Measurements from ENCODE around the gene VWA1. TPM values are rescaled to one million over a fixed set of nuclear protein-coding genes. Genes with fewer than 3 reads are reported as not detected.
"Not testable (repeated sequence)": the region's sequence is repeated elsewhere in the genome, so short reads cannot be mapped to it uniquely, and the experiment has no call there.

Gene VWA1
- total RNA-seq, 1 donor: 4.8 TPM

GRCh38 chr1:1454286-1455056 lies 19.0 kb downstream of the VWA1 start:
- not testable (repeated sequence) for DNase-seq (ENCODE audit: low read depth in 2 of 3, low spot score in 2 of 3)

DNA sequence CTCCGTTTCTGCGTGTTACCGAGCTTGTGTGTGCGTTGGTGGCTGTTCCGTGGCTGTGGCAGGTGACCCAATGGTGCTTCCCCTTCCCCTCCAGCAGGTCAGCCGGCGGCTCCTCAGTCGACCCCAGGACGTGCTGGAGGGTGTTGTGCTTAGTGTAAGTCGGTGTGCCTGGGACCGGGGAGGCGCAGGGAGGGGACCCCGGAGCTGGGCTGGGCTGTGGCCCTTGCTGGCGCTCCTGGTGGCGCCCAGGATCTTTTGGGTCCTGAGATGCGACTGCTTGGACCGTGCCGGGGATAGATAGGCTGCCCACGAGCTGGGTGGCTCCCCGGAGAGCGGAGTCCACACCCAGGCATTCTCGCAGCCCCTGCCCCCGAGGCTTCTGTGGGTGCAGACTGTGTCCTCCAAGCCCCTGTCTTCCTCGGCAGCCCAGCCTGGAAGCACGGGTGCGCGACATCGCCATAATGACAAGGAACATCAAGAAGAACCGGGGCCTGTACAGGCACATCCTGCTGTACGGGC lies 19.9 kb downstream of the VWA1 start:
- DNase-seq (ENCODE audit: low read depth in 2 of 3, low spot score in 2 of 3): no peak

GRCh38 chr1:1455934-1456333 lies 20.4 kb downstream of the VWA1 start:
- DNase-seq (ENCODE audit: low read depth in 2 of 3, low spot score in 2 of 3): not testable (repeated sequence)

DNA sequence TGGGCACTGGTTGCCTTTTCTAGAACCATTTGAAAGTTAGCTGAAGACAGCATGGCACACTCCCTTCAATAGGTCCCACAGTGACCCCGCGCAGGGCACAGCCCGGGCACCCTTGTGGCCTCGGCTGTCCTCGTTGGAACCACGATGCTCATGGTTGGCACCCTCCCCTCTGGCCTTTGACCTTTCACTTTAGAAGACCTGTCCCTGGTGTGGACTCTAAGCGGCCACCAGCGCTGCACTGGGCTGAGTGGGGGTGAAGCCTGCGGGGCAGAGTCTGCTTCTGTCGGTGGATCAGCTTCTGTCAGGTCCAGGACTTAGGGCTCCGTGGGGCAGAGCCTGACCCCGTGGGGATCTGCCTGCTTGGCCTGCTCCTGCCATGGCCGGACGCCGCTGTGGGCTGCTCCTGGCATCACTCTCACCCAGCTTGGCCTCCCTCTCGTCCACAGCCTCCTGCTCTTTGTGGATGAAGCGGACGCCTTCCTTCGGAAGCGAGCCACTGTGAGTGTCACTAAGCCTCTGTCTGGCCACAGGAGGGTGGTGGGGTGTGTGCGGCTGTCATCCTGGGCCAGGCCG lies 21.3 kb downstream of the VWA1 start:
- not testable (repeated sequence) for DNase-seq (ENCODE audit: low read depth in 2 of 3, low spot score in 2 of 3)

GRCh38 chr1:1459156-1459555 lies 23.7 kb downstream of the VWA1 start:
- not testable (repeated sequence) for DNase-seq (ENCODE audit: low read depth in 2 of 3, low spot score in 2 of 3)

DNA sequence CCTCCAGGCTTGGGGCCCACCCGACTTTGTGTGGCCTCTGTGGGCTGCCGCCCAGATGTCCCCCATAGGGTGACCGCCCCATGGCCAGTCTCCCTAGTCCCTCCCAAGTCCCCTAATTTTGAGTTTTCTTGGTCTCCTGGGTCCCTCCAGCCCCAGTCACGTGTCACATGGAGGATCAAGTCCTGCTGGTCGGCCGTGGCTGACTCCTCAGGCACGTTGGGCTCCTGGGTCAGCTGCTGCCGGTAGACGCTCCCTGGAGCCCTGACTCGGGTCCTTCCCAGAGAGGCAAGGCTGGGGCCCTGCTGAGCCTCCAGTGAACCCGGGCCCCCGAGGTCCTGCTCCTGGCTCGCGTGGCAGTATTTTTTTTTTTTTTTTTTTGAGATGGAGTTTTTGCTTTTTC lies 24.2 kb downstream of the VWA1 start:
- DNase-seq (ENCODE audit: low read depth in 2 of 3, low spot score in 2 of 3): not testable (repeated sequence)

- peak in 1 of 3 donors; percentile 16 for DNase-seq (ENCODE audit: low read depth in 2 of 3, low spot score in 2 of 3)
Observed at GRCh38 chr1:1460540-1461130, 25.1 kb downstream of the VWA1 start.

DNA sequence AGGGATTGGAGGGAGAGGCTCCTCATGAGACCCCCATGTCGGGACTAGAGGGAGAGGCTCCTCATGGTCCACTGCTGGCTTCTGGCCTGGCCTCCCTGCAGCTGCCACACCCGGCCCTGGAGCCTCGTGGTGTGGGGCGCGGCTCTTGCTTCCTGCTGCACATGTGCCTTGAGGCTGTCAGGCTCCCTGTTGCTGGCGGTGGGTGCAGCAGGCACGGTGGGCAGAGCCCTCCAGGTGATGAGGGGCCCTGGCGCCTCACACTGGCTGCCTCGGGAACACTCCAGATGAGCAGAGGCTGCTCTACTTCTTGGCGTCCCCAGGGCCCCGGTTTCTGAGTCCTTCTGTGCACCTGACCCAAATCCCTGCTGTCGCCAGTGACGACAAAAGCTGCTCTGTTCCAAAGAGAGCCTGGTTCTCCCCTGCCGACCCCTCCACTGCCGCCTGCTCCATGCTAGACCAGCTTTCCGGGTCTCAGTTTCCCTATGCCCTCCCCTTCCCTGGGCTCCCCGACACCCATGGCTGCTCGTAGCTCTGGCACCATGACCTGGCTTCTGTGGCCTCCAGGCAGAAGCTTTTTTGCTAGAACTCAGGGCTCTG lies 26.3 kb downstream of the VWA1 start:
- DNase-seq (ENCODE audit: low read depth in 2 of 3, low spot score in 2 of 3): peak in 1 of 3 donors; percentile 10

GRCh38 chr1:1462318-1462966 lies 27.0 kb downstream of the VWA1 start:
- DNase-seq (ENCODE audit: low read depth in 2 of 3, low spot score in 2 of 3): peak in 1 of 3 donors; percentile 34

DNA sequence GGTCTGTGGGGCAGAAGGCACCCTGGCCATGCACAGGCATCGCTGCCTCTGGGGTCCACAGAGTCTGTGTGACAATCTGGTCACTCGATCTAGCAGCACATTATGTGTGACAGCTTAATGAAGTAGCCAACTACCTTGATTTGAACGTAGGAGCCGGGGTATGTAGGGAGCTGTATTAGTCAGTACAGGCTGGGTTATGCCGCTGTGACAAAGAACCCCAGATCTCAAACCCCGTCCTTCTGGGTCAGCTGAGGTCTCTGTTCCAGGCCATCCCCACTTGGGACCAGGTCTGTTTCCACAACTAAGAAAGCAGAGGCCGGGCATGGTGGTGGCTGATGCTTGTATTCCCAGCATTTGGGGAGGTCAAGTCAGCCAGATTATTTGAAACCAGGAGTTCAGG lies 27.8 kb downstream of the VWA1 start:
- DNase-seq (ENCODE audit: low read depth in 2 of 3, low spot score in 2 of 3): no peak

DNA sequence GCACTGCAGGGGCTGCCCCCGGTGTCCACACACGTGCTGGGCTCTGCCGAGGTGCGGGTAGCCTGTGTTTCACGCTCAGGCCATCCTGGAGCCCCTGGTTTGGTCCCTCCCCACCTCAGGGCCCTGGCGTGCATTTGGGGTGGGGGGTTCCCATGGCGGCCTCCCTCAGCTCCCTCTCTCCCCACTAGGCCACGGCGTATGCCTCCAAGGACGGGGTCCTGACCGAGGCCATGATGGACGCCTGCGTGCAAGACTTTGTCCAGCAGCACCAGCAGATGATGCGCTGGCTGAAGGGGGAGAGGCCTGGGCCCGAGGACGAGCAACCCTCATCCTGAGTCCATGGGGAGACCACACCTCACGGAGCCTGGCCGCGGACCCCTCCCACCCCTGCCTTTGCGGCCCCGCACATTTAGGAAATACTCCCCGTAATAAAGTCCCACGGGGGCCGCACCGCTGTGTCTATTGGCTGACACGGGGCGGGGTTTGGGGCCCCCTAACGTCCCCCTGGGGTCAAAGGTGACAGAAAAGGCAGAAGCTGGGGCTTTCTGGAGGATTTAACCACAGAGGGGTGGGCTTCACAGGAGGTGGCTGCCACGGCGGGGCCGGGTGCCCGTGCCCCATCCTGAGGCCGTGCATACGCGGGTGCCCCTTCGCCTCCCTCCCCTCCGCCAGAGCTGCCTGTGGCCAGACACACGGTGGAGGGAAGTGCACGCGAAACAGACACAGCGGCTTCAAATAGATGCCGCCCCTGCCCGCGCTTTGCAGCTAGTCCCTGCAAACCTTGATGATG lies 32.9 kb downstream of the VWA1 start:
- DNase-seq (ENCODE audit: low read depth in 2 of 3, low spot score in 2 of 3): not testable (repeated sequence)

DNA sequence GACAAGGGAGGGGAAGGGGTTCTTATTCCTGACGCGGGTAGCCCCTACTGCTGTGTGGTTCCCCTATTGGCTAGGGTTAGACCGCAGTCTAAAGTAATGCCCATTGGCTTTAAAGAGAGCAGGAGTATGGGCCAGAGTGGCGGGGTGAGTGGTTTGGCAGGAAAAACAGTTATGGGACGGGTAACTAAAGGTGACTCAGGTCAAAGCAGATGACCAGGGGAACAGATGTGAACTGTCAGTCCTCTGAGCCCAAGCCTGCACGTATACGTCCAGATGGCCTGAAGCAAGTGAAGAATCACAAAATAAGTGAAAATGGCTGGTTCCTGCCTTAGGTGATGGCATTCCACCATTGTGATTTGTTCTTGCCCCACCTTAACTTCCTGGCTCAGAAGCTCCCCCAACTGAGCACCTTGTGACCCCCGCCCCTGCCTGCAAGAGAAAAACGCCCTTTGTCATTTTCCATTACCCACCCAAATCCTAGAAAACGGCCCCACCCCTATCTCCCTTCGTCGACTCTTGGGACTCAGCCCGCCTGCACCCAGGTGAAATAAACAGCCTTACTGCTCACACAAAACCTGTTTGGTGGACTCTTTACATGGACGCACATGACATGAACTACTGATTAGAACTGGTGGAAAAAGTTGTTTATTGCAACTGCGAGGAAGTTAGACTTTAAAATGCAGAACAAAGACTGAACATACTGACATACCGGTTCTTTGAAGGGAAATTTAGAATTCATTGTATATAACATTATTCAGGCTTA lies 35.3 kb downstream of the VWA1 start:
- peak in 1 of 3 donors; percentile 28 for DNase-seq (ENCODE audit: low read depth in 2 of 3, low spot score in 2 of 3)

DNA sequence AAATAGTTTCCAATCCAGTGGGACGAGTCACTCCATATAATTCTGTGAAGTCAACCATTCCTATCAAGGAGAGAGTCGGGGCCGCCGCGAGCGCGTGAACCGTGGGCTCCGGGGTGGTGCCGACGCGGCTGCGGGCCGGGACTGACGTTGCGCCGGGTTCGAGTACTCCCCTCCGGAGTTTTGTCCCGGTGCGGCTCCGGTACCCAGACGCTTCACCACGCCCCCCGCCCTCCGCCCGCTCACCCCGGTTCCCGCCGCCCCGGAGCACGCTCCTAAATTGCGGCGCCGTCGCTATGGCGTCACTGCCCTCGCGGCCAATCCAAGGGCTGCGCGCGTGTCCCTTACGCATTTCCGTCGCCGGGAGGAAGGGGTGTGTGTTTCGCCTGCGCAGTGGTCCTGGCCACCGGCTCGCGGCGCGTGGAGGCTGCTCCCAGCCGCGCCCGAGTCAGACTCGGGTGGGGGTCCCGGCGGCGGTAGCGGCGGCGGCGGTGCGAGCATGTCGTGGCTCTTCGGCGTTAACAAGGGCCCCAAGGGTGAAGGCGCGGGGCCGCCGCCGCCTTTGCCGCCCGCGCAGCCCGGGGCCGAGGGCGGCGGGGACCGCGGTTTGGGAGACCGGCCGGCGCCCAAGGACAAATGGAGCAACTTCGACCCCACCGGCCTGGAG lies 36.0 kb downstream of the VWA1 start, which contains the start of gene ATAD3B:
ATAD3B (plus strand) TSS at position 377 of the 664 bp plus-strand sequence; CDS start at position 497, 120 bp downstream.
- DNase-seq (ENCODE audit: low read depth in 2 of 3, low spot score in 2 of 3): peak; percentile 78 to 93 (median 93)

DNA sequence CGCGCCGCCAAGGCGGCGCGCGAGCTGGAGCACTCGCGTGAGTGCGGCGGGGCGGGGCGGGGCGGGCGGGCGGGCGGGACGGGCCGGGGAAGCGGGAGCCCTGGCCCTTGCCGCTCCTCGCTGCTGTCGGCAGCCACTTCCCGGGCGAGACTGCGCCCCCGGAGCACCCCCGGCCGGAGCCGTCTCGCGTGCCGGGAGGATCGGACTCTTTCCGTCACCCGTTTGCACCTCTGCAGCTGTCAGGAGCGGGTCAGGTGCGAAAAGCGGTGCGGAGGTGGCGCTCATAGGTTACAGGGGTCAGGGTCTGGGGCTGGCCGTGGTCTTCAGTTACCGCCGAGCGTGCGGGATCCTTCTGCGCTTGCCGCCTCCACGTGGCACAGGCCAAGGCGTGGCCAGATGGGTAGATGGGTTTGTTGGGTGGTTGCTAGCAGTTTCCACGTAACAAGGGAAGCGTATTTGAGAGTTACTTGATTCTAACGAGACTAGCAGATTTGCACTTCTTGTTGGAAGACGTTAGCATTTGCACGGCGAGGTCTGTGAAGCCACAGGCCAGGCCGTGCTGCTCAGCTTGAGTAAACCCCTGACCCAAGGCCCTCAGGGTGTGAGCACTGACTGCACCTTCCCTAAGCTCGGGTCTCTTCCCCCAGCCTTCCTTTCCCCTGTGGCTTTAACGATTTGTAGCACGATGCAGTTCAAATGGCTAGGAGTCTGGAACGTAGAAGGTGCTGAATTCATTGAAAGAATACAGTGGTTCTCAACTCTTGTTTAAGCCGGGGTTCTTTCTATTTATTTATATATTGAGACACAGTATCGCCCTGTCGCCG lies 36.8 kb downstream of the VWA1 start:
- DNase-seq (ENCODE audit: low read depth in 2 of 3, low spot score in 2 of 3): not testable (repeated sequence)

- not testable (repeated sequence) for DNase-seq (ENCODE audit: low read depth in 2 of 3, low spot score in 2 of 3)
Observed at GRCh38 chr1:1476011-1476410, 40.5 kb downstream of the VWA1 start.

DNA sequence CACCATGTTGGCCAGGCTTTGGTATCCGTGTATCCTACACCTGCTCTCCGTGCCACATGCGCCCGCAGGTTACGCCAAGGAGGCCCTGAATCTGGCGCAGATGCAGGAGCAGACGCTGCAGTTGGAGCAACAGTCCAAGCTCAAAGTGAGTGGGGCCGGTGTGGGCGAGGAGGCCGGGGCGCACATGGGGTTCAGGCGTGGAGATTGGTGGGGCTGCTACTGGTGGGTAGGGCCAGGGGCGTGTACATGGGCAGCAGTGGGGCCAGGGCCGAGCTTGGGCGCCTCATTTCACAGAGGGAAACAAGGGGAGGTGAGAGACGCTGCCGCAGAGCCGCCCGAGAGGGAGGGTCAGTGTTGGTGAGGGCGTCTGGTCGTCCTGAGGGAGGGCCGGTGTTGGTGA lies 41.7 kb downstream of the VWA1 start:
- no peak for DNase-seq (ENCODE audit: low read depth in 2 of 3, low spot score in 2 of 3)
